GM10847 (cell line): ENCODE data around the gene TAS2R19.

ENCODE experiments used
- POLR2A ChIP-seq: IDR thresholded peaks from 2 replicates; pipeline ENCODE4 v1.6.1; 2011; ENCODE audit not compliant: insufficient read length; ENCODE audit errors: extremely low read depth

TAS2R19 gene

DNA sequence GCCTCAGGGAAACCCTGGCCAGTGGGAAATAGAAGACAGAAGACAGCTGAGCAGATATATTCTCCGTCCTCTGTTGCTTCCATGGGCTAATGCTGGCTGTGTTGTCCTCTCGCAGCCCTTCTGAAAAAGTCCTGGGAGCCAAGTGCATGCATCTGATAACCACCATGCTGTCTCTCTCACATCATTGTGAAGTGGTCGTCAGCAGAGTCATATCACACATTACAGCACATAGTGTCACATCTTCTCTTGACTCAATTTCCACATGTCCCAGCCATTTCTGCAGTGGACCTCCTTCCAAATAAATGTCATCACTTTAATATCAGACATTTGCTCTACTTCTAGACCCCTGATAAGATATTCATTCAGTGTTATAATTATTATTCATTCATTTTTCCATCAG, 28.1 kb downstream of the TAS2R19 start:
- no peak for TF ChIP-seq POLR2A

DNA sequence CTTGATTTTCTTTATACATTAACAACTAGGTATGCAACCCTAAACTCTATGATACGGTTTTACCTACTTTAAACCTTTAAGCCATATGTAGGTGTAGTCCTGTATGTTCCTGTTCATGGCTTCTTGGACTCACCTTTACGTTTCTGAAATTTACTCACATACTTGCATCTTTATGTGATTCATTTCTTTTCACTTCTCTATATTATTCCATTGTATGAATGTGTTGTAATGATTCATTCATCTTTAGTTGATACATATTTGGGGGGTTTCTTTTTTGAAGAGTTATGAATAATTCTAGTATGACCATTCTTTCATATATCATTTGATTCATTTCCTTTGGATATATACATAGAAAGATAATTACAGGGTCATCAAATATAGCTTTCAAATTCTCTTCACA, 33.3 kb downstream of the TAS2R19 start:
- TF ChIP-seq POLR2A, result no peak

DNA sequence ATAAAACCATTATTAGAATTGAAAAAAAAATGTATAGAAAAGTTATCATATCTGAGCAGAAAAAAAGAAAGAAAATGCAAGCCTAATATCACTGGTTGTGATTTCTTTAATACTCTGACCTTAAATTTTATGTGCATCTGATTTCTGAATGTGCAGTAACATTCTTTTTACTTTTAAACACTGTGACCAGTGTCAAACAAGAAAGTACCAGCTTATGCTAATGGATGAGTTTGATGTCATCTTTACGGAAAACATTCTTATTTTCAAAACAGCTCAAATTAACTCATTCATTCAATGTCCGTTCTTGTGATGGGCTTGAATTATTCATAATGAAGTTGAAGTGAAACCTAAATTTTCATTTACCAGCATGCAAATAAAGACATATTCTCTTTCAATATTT, 35.6 kb downstream of the TAS2R19 start, which contains the start of gene TAS2R50:
TSS of gene TAS2R50 (minus strand) at position 101 of the 400 bp plus-strand sequence. CDS start at position 49, 52 bp downstream.
- TF ChIP-seq POLR2A, result no peak

DNA sequence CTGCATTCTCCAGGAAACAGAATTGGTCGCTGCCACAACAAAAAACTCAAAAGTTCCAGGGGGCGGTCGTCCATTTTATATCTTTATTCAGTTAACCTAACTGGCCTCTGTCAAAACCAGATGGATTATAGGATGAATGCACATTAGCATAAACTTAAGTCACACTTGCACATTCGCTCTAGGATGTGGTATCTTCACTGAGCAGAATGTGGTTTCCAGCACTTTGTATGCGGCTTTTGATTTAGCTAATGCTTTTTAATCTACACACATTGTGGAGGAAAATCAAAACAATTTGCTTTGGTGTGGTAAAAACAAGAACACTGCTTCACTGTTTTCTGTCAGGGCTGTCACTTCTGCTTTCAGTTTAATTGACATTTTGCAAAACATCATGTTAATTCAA, 40.2 kb downstream of the TAS2R19 start:
- TF ChIP-seq POLR2A, result no peak

DNA sequence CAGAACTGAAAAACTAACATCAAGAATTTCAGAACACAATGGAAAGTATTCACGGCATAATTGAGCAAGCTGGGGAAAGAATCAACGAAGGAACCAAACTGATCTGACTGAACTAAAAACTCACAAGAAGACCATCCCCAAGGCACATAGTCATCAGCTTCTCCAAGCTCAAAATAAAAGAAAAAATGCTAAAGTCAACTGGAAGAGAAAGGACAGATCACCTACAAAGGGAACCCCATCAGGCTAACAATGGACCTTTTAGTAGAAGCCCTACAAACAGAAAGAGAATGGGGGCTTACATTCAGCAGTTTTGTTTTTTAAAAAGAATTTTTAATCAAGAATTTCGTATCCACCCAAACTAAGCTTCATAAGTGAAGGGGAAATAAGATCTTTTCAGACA, 47.5 kb downstream of the TAS2R19 start:
- no peak for TF ChIP-seq POLR2A
